GM21367 (cell line): ENCODE measurements around the gene FSTL4.

ENCODE experiments used
- ATAC-seq: cut with Tn5 transposase; IDR thresholded peaks from one replicate; pipeline ENCODE4 v1.9.1; 2021; ENCODE audit not compliant: unreplicated experiment

The FSTL4 gene

GRCh38 chr5:133520991-133521706, 91.2 kb downstream of the FSTL4 start:
- ATAC-seq: no peak

- ATAC-seq: no peak
Measured at GRCh38 chr5:133520062-133520461, 92.3 kb downstream of the FSTL4 start.

- no peak for ATAC-seq
Measured at GRCh38 chr5:133519191-133519590, 93.2 kb downstream of the FSTL4 start.

- ATAC-seq: no peak
Measured at GRCh38 chr5:133514456-133514855, 97.9 kb downstream of the FSTL4 start.

- ATAC-seq: no peak
Measured at GRCh38 chr5:133512896-133513295, 99.4 kb downstream of the FSTL4 start.

- no peak for ATAC-seq
Measured at GRCh38 chr5:133511653-133512235, 100.6 kb downstream of the FSTL4 start.

- no peak for ATAC-seq
Measured at GRCh38 chr5:133510634-133511262, 101.6 kb downstream of the FSTL4 start.

- no peak for ATAC-seq
Measured at GRCh38 chr5:133509742-133510079, 102.6 kb downstream of the FSTL4 start.

- ATAC-seq: no peak
Measured at GRCh38 chr5:133508845-133509741, 103.2 kb downstream of the FSTL4 start.

- no peak for ATAC-seq
Measured at GRCh38 chr5:133508331-133508730, 104.0 kb downstream of the FSTL4 start.

- no peak for ATAC-seq
Measured at GRCh38 chr5:133506181-133506580, 106.2 kb downstream of the FSTL4 start.

- ATAC-seq: no peak
Measured at GRCh38 chr5:133503511-133503910, 108.8 kb downstream of the FSTL4 start.

- no peak for ATAC-seq
Measured at GRCh38 chr5:133499895-133500294, 112.4 kb downstream of the FSTL4 start.

GRCh38 chr5:133497608-133498348, 114.6 kb downstream of the FSTL4 start:
- no peak for ATAC-seq

GRCh38 chr5:133496631-133497030, 115.7 kb downstream of the FSTL4 start:
- ATAC-seq: no peak

- ATAC-seq: no peak
Measured at GRCh38 chr5:133494923-133495246, 117.5 kb downstream of the FSTL4 start.

- no peak for ATAC-seq
Measured at GRCh38 chr5:133494232-133494922, 118.0 kb downstream of the FSTL4 start.

GRCh38 chr5:133489632-133490031, 122.7 kb downstream of the FSTL4 start:
- no peak for ATAC-seq

- ATAC-seq: no peak
Measured at GRCh38 chr5:133487093-133487492, 125.2 kb downstream of the FSTL4 start.

GRCh38 chr5:133485468-133485867, 126.9 kb downstream of the FSTL4 start:
- ATAC-seq: no peak
